HCT116 (cell line): ENCODE results near the gene FILIP1.

Source experiments
- EZH2 ChIP-seq: fragments of 200-600 bp; sonication (generic); IDR thresholded peaks from 2 replicates; pipeline ENCODE4 v1.6.1; 2017; ENCODE audit warnings: antibody characterized with exemption, mixed run types
- JUND ChIP-seq: IDR thresholded peaks from 2 replicates; pipeline ENCODE4 v1.6.1; 2012
- REST ChIP-seq: IDR thresholded peaks from 2 replicates; pipeline ENCODE4 v1.6.1; 2012; ENCODE audit warnings: low read depth
- YY1 ChIP-seq: IDR thresholded peaks from 2 replicates; pipeline ENCODE4 v1.6.1; 2011; ENCODE audit warnings: low read length, low read depth, moderate library complexity, mild to moderate bottlenecking; ENCODE audit not compliant: insufficient replicate concordance; ENCODE audit errors: extremely low read depth

DNA sequence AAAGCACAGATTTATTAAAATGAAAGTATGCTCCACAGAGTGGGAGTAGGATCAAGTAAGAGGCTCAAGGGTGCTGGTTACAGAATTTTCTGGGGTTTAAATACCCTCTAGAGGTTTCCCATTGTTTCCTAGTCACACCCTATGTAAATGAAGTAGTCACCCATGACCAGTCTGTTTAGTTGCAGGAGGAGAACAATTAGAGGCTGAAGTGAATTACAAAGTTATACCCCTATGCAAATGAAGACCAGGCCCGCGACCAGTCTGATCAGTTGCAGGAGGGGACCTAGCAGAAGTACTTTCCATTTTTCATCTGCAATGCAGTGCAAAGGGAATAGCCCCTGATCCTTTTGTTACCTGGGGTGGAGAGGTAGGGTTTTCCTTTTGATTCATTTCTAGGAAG is 11.8 kb upstream of the FILIP1 start:
- TF ChIP-seq EZH2 = no peak
- no peak for TF ChIP-seq JUND
- no peak for TF ChIP-seq YY1
- TF ChIP-seq REST = no peak
